HCT116 (cell line): ENCODE measurements around the gene TRPM5. TPM values are rescaled to one million over a fixed set of nuclear protein-coding genes. Genes with fewer than 3 reads are reported as not detected.
"Not testable (repeated sequence)": the region's sequence is repeated elsewhere in the genome, so short reads cannot be mapped to it uniquely, and the experiment has no call there.

Source experiments
- ATAC-seq: fragments of 200-7000 bp; cut with Tn5 transposase; 2 replicates; pipeline ENCODE4 v1.9.1; 2020; ENCODE audit warnings: mild to moderate bottlenecking, moderate library complexity
- BruUV-seq: library from RNA; stranded (reverse); fragments of 400-500 nt; replicated peaks from 2 replicates; lab custom pipeline; 2021; lab: Mats Ljungman, UMichigan
- CTCF ChIA-PET: fragments of 300-600 bp; sonication (Branson Sonifier 250); formaldehyde crosslinking; loops from one replicate; lab custom pipeline; 2021; ENCODE audit warnings: antibody characterized with exemption; lab: Charles Lee
- POLR2A ChIA-PET: fragments of 300-600, 350-600 bp; sonication (Branson Sonifier 250); formaldehyde crosslinking; loops from one replicate; lab custom pipeline; 2021; ENCODE audit warnings: antibody characterized with exemption; lab: Charles Lee
- RAD21 ChIA-PET, 2 experiments: fragments of 300-600 bp; sonication (Branson Sonifier 250); formaldehyde crosslinking; loops; one replicate each; lab custom pipeline; 2023; ENCODE audit warnings: low total read pairs in 2 of 2; ENCODE audit not compliant: uncharacterized antibody in 2 of 2, unreplicated experiment in 2 of 2, low non-redundant PET in 1 of 2; lab: Charles Lee
- DNase-seq: peaks from one replicate; pipeline ENCODE4 v3.0.0-alpha.2; 2010; ENCODE audit warnings: low read depth, low spot score
- H2AFZ ChIP-seq: fragments of 200-600 bp; shearing (Covaris generic), sonication (generic); 2 replicates; pipeline ENCODE4 v1.6.1; 2017; ENCODE audit warnings: low read depth, mixed run types, mixed read lengths, antibody characterized with exemption, low read length; ENCODE audit not compliant: poor library complexity, severe bottlenecking
- H3K27ac ChIP-seq: 2 replicates; pipeline ENCODE4 v1.5.1; 2012; ENCODE audit warnings: low read depth, low read length
- H3K27me3 ChIP-seq: fragments of 200-600 bp; sonication (generic); 2 replicates; pipeline ENCODE4 v1.6.1; 2016; ENCODE audit warnings: mixed run types, low read length, mixed read lengths; ENCODE audit not compliant: insufficient read depth
- H3K36me3 ChIP-seq, 2 experiments: fragments of 200-500 bp in 1 of 2; fragments of 200-600 bp in 1 of 2; sonication (Bioruptor generic) in 1 of 2; sonication (generic) in 1 of 2; 2 replicates each; pipeline versions ENCODE4 v1.5.1 to v1.6.1; 2014 to 2016; ENCODE audit warnings: low read length in 2 of 2, inconsistent platforms in 1 of 2, mixed read lengths in 1 of 2, mixed run types in 1 of 2; ENCODE audit not compliant: insufficient read depth in 2 of 2, control insufficient read depth in 1 of 2
- H3K4me1 ChIP-seq, 2 experiments: fragments of 200-600 bp in 1 of 2; sonication (generic) in 1 of 2; 2 replicates each; pipeline versions ENCODE4 v1.5.1 to v1.6.1; 2012 to 2017; ENCODE audit warnings: low read length in 2 of 2, inconsistent platforms in 1 of 2, mild to moderate bottlenecking in 1 of 2, mixed read lengths in 1 of 2, mixed run types in 1 of 2, moderate library complexity in 1 of 2; ENCODE audit not compliant: insufficient read depth in 2 of 2, control insufficient read depth in 1 of 2
- H3K4me2 ChIP-seq: fragments of 200-600 bp; sonication (generic); 2 replicates; pipeline ENCODE4 v1.6.1; 2017; ENCODE audit warnings: mixed run types, low read length, mixed read lengths
- H3K4me3 ChIP-seq, 2 experiments: fragments of 200-600 bp in 1 of 2; sonication (generic) in 1 of 2; replicated peaks in 1 of 2; 2 replicates each; pipeline ENCODE4 v1.5.1; 2011 to 2016; ENCODE audit warnings: low read length in 2 of 2, control low read depth in 1 of 2, low read depth in 1 of 2, mild to moderate bottlenecking in 1 of 2, mixed read lengths in 1 of 2, mixed run types in 1 of 2
- H3K79me2 ChIP-seq: fragments of 200-600 bp; sonication (generic); 2 replicates; pipeline ENCODE4 v1.6.1; 2017; ENCODE audit warnings: mild to moderate bottlenecking, mixed run types, low read length, moderate library complexity, mixed read lengths; ENCODE audit not compliant: insufficient read depth
- H3K9ac ChIP-seq: fragments of 200-600 bp; sonication (generic); 2 replicates; pipeline ENCODE4 v1.6.1; 2016; ENCODE audit warnings: low read length, mixed read lengths
- H3K9me2 ChIP-seq: fragments of 200-600 bp; sonication (generic), shearing (Covaris generic); 2 replicates; pipeline ENCODE4 v1.6.1; 2017; ENCODE audit warnings: mixed run types, mild to moderate bottlenecking, moderate library complexity; ENCODE audit not compliant: insufficient read depth
- H3K9me3 ChIP-seq, 2 experiments: fragments of 200-500 bp in 1 of 2; fragments of 200-600 bp in 1 of 2; sonication (Bioruptor generic) in 1 of 2; sonication (generic) in 1 of 2; 2 replicates each; pipeline ENCODE4 v1.6.1; 2014 to 2017; ENCODE audit warnings: low read length in 2 of 2, mixed read lengths in 2 of 2, inconsistent platforms in 1 of 2, low read depth in 1 of 2, mild to moderate bottlenecking in 1 of 2, mixed run types in 1 of 2, moderate library complexity in 1 of 2; ENCODE audit not compliant: control insufficient read depth in 1 of 2, insufficient read depth in 1 of 2
- H4K20me1 ChIP-seq: fragments of 200-600 bp; sonication (generic), shearing (Covaris generic); 2 replicates; pipeline ENCODE4 v1.6.1; 2017; ENCODE audit warnings: mixed run types, mild to moderate bottlenecking, moderate library complexity; ENCODE audit not compliant: insufficient read depth
- CBX3 ChIP-seq: IDR thresholded peaks from 2 replicates; pipeline ENCODE4 v1.6.1; 2012; ENCODE audit warnings: low read depth
- CEBPB ChIP-seq: IDR thresholded peaks from 2 replicates; pipeline ENCODE4 v1.6.1; 2012; ENCODE audit warnings: low read depth
- EGR1 ChIP-seq: IDR thresholded peaks from 2 replicates; pipeline ENCODE4 v1.6.1; 2012; ENCODE audit warnings: low read depth
- ELF1 ChIP-seq: IDR thresholded peaks from 2 replicates; pipeline ENCODE4 v1.6.1; 2012; ENCODE audit warnings: low read depth, borderline replicate concordance
- EZH2phosphoT487 ChIP-seq: fragments of 200-600 bp; IDR thresholded peaks from 2 replicates; pipeline ENCODE4 v1.6.1; 2018; ENCODE audit warnings: antibody characterized with exemption, borderline replicate concordance
- FOSL1 ChIP-seq: IDR thresholded peaks from 2 replicates; pipeline ENCODE4 v1.6.1; 2012; ENCODE audit warnings: low read depth
- POLR2A ChIP-seq: IDR thresholded peaks from 2 replicates; pipeline ENCODE4 v1.7.0; 2011; ENCODE audit warnings: borderline replicate concordance; ENCODE audit not compliant: insufficient read depth, insufficient read length; ENCODE audit errors: extremely low read depth
- POLR2AphosphoS5 ChIP-seq: IDR thresholded peaks from 2 replicates; pipeline ENCODE4 v1.6.1; 2011; ENCODE audit warnings: mild to moderate bottlenecking, low read depth, low read length, moderate library complexity
- RAD21 ChIP-seq: IDR thresholded peaks from 2 replicates; pipeline ENCODE4 v1.6.1; 2012; ENCODE audit warnings: low read depth, mild to moderate bottlenecking
- REST ChIP-seq: IDR thresholded peaks from 2 replicates; pipeline ENCODE4 v1.6.1; 2012; ENCODE audit warnings: low read depth
- SIN3A ChIP-seq: IDR thresholded peaks from 2 replicates; pipeline ENCODE4 v1.6.1; 2012; ENCODE audit warnings: low read depth
- SP1 ChIP-seq: IDR thresholded peaks from 2 replicates; pipeline ENCODE4 v1.6.1; 2012; ENCODE audit warnings: low read depth
- TCF7L2 ChIP-seq: IDR thresholded peaks from 2 replicates; pipeline ENCODE4 v1.7.0; 2011; ENCODE audit warnings: borderline replicate concordance, inconsistent platforms; ENCODE audit not compliant: insufficient read depth, insufficient read length; ENCODE audit errors: extremely low read depth
- YY1 ChIP-seq: IDR thresholded peaks from 2 replicates; pipeline ENCODE4 v1.6.1; 2011; ENCODE audit warnings: low read length, low read depth, moderate library complexity, mild to moderate bottlenecking; ENCODE audit not compliant: insufficient replicate concordance; ENCODE audit errors: extremely low read depth
- ZFX ChIP-seq: fragments of 450-650 bp; IDR thresholded peaks from 2 replicates; pipeline ENCODE4 v1.6.1; 2017
- ZNF274 ChIP-seq: fragments of 200-500 bp; sonication (Bioruptor generic); IDR thresholded peaks from 2 replicates; pipeline ENCODE4 v1.6.1; 2014; ENCODE audit warnings: mild to moderate bottlenecking, low read depth, low read length, inconsistent platforms
- intact Hi-C: fragments of 100-400 bp; cut with micrococcal nuclease; formaldehyde crosslinking; loops from 2 replicates; pipeline ENCODE4 v1.10.0; 2022
- total RNA-seq: library from RNA; stranded (reverse); gene quantifications from one replicate; pipeline ENCODE4 v1.2.1, GENCODE V29; 2021; ENCODE audit not compliant: unreplicated experiment
- TF ChIP-seq, protein P1 (sequence below): IDR thresholded peaks from 2 replicates; pipeline ENCODE4 v1.6.1; 2012
- TF ChIP-seq, protein P2 (sequence below), 3 experiments: fragments of 200-600 bp in 1 of 3; sonication (generic) in 1 of 3; IDR thresholded peaks in 2 of 3; conservative IDR thresholded peaks in 1 of 3; 2 replicates each; pipeline ENCODE4 v1.5.1; 2012 to 2017; ENCODE audit warnings: low read depth in 2 of 3, low read length in 2 of 3, antibody characterized with exemption in 1 of 3, borderline replicate concordance in 1 of 3, control low read depth in 1 of 3, mild to moderate bottlenecking in 1 of 3, mixed read lengths in 1 of 3, mixed run types in 1 of 3, moderate library complexity in 1 of 3; ENCODE audit not compliant: insufficient read depth in 1 of 3

TRPM5 gene
- total RNA-seq, 1 experiment from 2014 or later: 0.07 TPM

GRCh38 chr11:2480874-2481220 is 36.5 kb upstream of the TRPM5 start:
- ATAC-seq (no peak), DNase-seq (no peak)
- H3K9me3 ChIP-seq: peaks cover 9 to 10% of the 10 kb centered on the region in 2 experiments; a peak in 2 of 4 replicates
- no peak overlapping the region for H2AFZ ChIP-seq
- intact Hi-C loops: no loop called here
- H3K36me3 ChIP-seq: no peaks in the 10 kb centered on the region
- no peaks in the 10 kb centered on the region for H3K27me3 ChIP-seq
- H4K20me1 ChIP-seq: no peaks in the 10 kb centered on the region
- H3K4me2 ChIP-seq: no peak overlapping the region
- POLR2A ChIA-PET: no interaction called here
- no TSS peak for BruUV-seq
- no peak overlapping the region for H3K27ac ChIP-seq
- RAD21 ChIA-PET: no interaction called here
- CTCF ChIA-PET: no interaction called here
- TF ChIP-seq SIN3A (no peak), FOSL1 (no peak), ELF1 (no peak), ZFX (no peak), TCF7L2 (no peak), YY1 (no peak), EGR1 (no peak), CBX3 (no peak), REST (no peak), EZH2phosphoT487 (no peak), SP1 (no peak), POLR2AphosphoS5 (no peak), POLR2A (no peak), RAD21 (no peak), CEBPB (no peak), ZNF274 (no peak)
- TF ChIP-seq, protein P1, sequence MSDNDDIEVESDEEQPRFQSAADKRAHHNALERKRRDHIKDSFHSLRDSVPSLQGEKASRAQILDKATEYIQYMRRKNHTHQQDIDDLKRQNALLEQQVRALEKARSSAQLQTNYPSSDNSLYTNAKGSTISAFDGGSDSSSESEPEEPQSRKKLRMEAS: no peak
- TF ChIP-seq, protein P2, sequence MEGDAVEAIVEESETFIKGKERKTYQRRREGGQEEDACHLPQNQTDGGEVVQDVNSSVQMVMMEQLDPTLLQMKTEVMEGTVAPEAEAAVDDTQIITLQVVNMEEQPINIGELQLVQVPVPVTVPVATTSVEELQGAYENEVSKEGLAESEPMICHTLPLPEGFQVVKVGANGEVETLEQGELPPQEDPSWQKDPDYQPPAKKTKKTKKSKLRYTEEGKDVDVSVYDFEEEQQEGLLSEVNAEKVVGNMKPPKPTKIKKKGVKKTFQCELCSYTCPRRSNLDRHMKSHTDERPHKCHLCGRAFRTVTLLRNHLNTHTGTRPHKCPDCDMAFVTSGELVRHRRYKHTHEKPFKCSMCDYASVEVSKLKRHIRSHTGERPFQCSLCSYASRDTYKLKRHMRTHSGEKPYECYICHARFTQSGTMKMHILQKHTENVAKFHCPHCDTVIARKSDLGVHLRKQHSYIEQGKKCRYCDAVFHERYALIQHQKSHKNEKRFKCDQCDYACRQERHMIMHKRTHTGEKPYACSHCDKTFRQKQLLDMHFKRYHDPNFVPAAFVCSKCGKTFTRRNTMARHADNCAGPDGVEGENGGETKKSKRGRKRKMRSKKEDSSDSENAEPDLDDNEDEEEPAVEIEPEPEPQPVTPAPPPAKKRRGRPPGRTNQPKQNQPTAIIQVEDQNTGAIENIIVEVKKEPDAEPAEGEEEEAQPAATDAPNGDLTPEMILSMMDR (IDR thresholded peaks at IDR 0.05 in 2 of 3, conservative IDR thresholded peaks at IDR 0.05 in 1 of 3; ENCODE audit: borderline replicate concordance in 1 of 3, insufficient read depth in 1 of 3, low read depth in 2 of 3, low read length in 2 of 3): no peak
- H3K4me1 ChIP-seq: no peaks in the 10 kb centered on the region
- H3K4me3 ChIP-seq: no peak overlapping the region
- H3K9ac ChIP-seq: no peak overlapping the region
- no peaks in the 10 kb centered on the region for H3K79me2 ChIP-seq
- no peaks in the 10 kb centered on the region for H3K9me2 ChIP-seq

DNA sequence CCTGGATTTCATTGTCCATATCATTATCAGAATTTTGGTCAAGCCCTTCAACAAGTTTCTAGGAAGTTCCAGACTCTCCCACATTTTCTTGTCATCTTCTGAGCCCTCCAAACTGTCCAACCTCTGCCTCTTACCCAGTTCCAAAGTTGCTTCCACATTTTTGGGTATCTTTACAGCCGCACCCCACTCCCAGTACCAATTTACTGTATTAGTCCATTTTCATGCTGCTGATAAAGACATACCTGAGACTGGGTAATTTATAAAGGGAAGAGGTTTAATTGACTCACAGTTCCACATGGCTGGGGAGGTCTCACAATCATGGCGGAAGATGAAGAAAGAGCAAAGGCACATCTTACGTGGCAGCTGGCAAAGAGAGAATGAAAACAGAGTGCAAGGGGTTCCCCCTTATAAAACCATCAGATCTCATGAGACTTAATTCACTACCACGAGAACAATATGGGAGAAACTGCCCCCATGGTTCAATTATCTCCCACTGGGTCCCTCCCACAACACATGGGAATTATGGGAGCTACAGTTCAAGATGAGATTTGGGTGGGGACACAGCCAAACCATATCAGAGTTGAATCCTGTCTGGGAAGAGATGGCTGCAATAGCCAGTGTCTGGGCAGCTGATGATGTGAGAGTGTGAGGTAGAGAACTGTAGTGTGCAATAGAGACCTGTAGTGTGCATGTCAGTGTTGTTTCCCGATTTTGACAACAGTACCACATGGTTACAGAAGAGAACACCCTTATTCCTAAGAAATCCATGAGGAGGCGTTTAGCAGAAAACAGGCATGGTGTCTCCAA is 36.0 kb upstream of the TRPM5 start:
- intact Hi-C loops, H3K9me3 ChIP-seq, H3K4me2 ChIP-seq, H3K4me1 ChIP-seq, ATAC-seq, H3K9me2 ChIP-seq, H2AFZ ChIP-seq, POLR2A ChIA-PET, H3K79me2 ChIP-seq, RAD21 ChIA-PET, H3K27me3 ChIP-seq, BruUV-seq, H3K36me3 ChIP-seq, H4K20me1 ChIP-seq, H3K4me3 ChIP-seq, CTCF ChIA-PET, DNase-seq, H3K9ac ChIP-seq, H3K27ac ChIP-seq: not testable (repeated sequence)
